Transverse colon (tissue), 4 donors: ENCODE measurements around the gene TNNT2. TPM values are rescaled to one million over a fixed set of nuclear protein-coding genes. Genes with fewer than 3 reads are reported as not detected.

Experiments used
- DNase-seq: peaks from one replicate; pipeline ENCODE4 v3.0.0-alpha.2; 2019
- H3K27ac ChIP-seq, 4 donors: fragments of 200-600 bp; sonication (generic); 2 replicates each; pipeline ENCODE4 v1.5.1; 2016 to 2018; ENCODE audit warnings: inconsistent platforms in 4 of 4
- H3K27me3 ChIP-seq: fragments of 200-600 bp; sonication (generic); 2 replicates; pipeline ENCODE4 v1.5.1; 2017; ENCODE audit warnings: inconsistent platforms
- H3K36me3 ChIP-seq, 4 donors: fragments of 200-600 bp; sonication (generic); 2 replicates each; pipeline ENCODE4 v1.5.1; 2017 to 2019; ENCODE audit warnings: inconsistent platforms in 4 of 4
- H3K4me1 ChIP-seq, 4 donors: fragments of 200-600 bp; sonication (generic); 2 replicates each; pipeline ENCODE4 v1.5.1; 2017 to 2020; ENCODE audit warnings: inconsistent platforms in 4 of 4
- H3K4me3 ChIP-seq, 4 donors: fragments of 200-600 bp; sonication (generic); 1 replicate in 1 of 4; 2 replicates in 3 of 4; pipeline versions ENCODE4 v1.5.1 to v1.6.1; 2017 to 2019; ENCODE audit warnings: inconsistent platforms in 4 of 4
- H3K9me3 ChIP-seq, 2 donors: fragments of 200-600 bp; sonication (generic); 2 replicates each; pipeline ENCODE4 v1.5.1; 2017 to 2019; ENCODE audit warnings: inconsistent platforms in 2 of 2
- CTCF ChIP-seq, 5 experiments: fragments of 200-600 bp in 3 of 5; fragments of 450-650 bp in 2 of 5; sonication (generic) in 3 of 5; IDR thresholded peaks; 1 replicate in 2 of 5; 2 replicates in 3 of 5; pipeline ENCODE4 v1.5.1; 2016 to 2017; ENCODE audit warnings: antibody characterized with exemption in 5 of 5, inconsistent platforms in 3 of 5, mild to moderate bottlenecking in 2 of 5, moderate library complexity in 1 of 5
- EP300 ChIP-seq: sonication (generic); formaldehyde crosslinking; IDR thresholded peaks from one replicate; pipeline ENCODE4 v1.6.1; 2017; ENCODE audit warnings: antibody characterized with exemption, low read depth
- POLR2A ChIP-seq: fragments of 450-650 bp; IDR thresholded peaks from one replicate; pipeline ENCODE4 v1.6.1; 2016; ENCODE audit warnings: antibody characterized with exemption, mild to moderate bottlenecking, moderate library complexity
- POLR2AphosphoS5 ChIP-seq, 3 donors: sonication (generic); formaldehyde crosslinking; IDR thresholded peaks; one replicate each; pipeline ENCODE4 v1.6.1; 2016; ENCODE audit warnings: antibody characterized with exemption in 3 of 3
- WGBS, 2 donors: methylation state at CpG; one replicate each; pipeline ENCODE4 v1.1.5; 2018; ENCODE audit warnings: low coverage in 1 of 2; 5-methylcytosine and 5-hydroxymethylcytosine counted together
- in situ Hi-C, 4 donors: fragments of 200-750 bp; cut with MboI; loops; one replicate each; pipeline versions ENCODE4 v1.15.0 to v1.15.1; 2017; ENCODE audit warnings: low sequenced_read_pairs in 3 of 4, low pct_ligation_motif_present in 1 of 4, low pct_unique_long_range_greater_than_20kb in 1 of 4
- intact Hi-C: fragments of 100-400 bp; cut with DNase I; formaldehyde crosslinking; loops from one replicate; pipeline ENCODE4 v1.15.1; 2023; ENCODE audit warnings: low total_unique reads
- total RNA-seq, 4 donors: library from RNA; depleted of rRNA; stranded (reverse); fragments of >200 nt; gene quantifications; one replicate each; pipeline ENCODE4 v1.1.0, GENCODE V29; 2016

Gene TNNT2
- total RNA-seq, 4 donors from 2014 or later, result 0.14 to 0.95 TPM; not detected in 2

GRCh38 chr1:201369209-201369608, 8.3 kb downstream of the TNNT2 start:
- H3K27me3 ChIP-seq, result peaks cover 19% of the 10 kb centered on the region
- WGBS, 2 donors, result 82 to 100% methylated on average over 1 to 6 of the region's 6 CpGs
- in situ Hi-C loops, result loop anchor here in 2 of 4 donors (25.0 kb wide), 1 partner anchor 107 kb away; no protein-coding TSS in a partner anchor

GRCh38 chr1:201366696-201367095, 10.8 kb downstream of the TNNT2 start:
- Histone ChIP-seq H3K27ac (no peak overlapping the region), H3K4me3 (no peak overlapping the region), H3K9me3 (no peaks in the 10 kb centered on the region), H3K36me3 (no peaks in the 10 kb centered on the region), H3K4me1 (no peaks in the 10 kb centered on the region), H3K27me3 (peaks cover 7% of the 10 kb centered on the region)
- TF ChIP-seq POLR2AphosphoS5 (IDR thresholded peaks at IDR 0.05) (no peak), CTCF (IDR thresholded peaks at IDR 0.05) (no peak), POLR2A (no peak), EP300 (no peak)
- WGBS, 2 donors, result 65% methylated on average over 7 of the region's 7 CpGs; no CpG with 5 or more reads in 1 of the 2 donors
- intact Hi-C loops, result no loop called here
- no peak for DNase-seq
- in situ Hi-C loops, result loop anchor here in 2 of 4 donors (25.0 kb wide), 1 partner anchor 104 kb away; no protein-coding TSS in a partner anchor

More at GRCh38 chr1:201369209-201369608, 8.3 kb downstream of the TNNT2 start:
- no peak overlapping the region for H3K27ac ChIP-seq
- intact Hi-C loops, result no loop called here
- no peaks in the 10 kb centered on the region for H3K9me3 ChIP-seq
- H3K4me1 ChIP-seq, result no peaks in the 10 kb centered on the region
- TF ChIP-seq POLR2AphosphoS5 (IDR thresholded peaks at IDR 0.05), result no peak
- TF ChIP-seq CTCF (IDR thresholded peaks at IDR 0.05), result no peak
- H3K36me3 ChIP-seq, result no peaks in the 10 kb centered on the region
- DNase-seq, result no peak
- H3K4me3 ChIP-seq, result no peak overlapping the region

- DNase-seq, result no peak
- peaks cover 7% of the 10 kb centered on the region for H3K27me3 ChIP-seq
- TF ChIP-seq EP300 (no peak), POLR2AphosphoS5 (IDR thresholded peaks at IDR 0.05) (no peak), POLR2A (no peak), CTCF (IDR thresholded peaks at IDR 0.05) (no peak)
- no peaks in the 10 kb centered on the region for H3K36me3 ChIP-seq
- no peak overlapping the region for H3K4me3 ChIP-seq
- no peaks in the 10 kb centered on the region for H3K9me3 ChIP-seq
- no peaks in the 10 kb centered on the region for H3K4me1 ChIP-seq
- WGBS, 2 donors, result 75% methylated on average over 11 of the region's 11 CpGs; no CpG with 5 or more reads in 1 of the 2 donors
- in situ Hi-C loops, result loop anchor here in 2 of 4 donors (25.0 kb wide), 1 partner anchor 103 kb away; no protein-coding TSS in a partner anchor
- no peak overlapping the region for H3K27ac ChIP-seq
- intact Hi-C loops, result no loop called here
Measured at GRCh38 chr1:201365251-201365650, 12.2 kb downstream of the TNNT2 start.

- Histone ChIP-seq H3K27me3 (peaks cover 7% of the 10 kb centered on the region), H3K36me3 (no peaks in the 10 kb centered on the region), H3K9me3 (no peaks in the 10 kb centered on the region), H3K27ac (no peak overlapping the region), H3K4me3 (no peak overlapping the region), H3K4me1 (no peaks in the 10 kb centered on the region)
- in situ Hi-C loops (loop anchor here in 2 of 4 donors (25.0 kb wide), 1 partner anchor 102 kb away; no protein-coding TSS in a partner anchor), intact Hi-C loops (loop anchor here (5.0 kb wide), 1 partner anchor 112 kb away; no protein-coding TSS in a partner anchor)
- TF ChIP-seq CTCF (IDR thresholded peaks at IDR 0.05) (no peak), EP300 (no peak), POLR2AphosphoS5 (IDR thresholded peaks at IDR 0.05) (no peak), POLR2A (no peak)
- 86% methylated on average over 6 of the region's 6 CpGs; no CpG with 5 or more reads in 1 of the 2 donors for WGBS, 2 donors
- no peak for DNase-seq
Measured at GRCh38 chr1:201364808-201365105, 12.7 kb downstream of the TNNT2 start.
